Glutamatergic neuron (in vitro differentiated cells): ENCODE results near the gene LIMS2. TPM values are rescaled to one million over a fixed set of nuclear protein-coding genes. Genes with fewer than 3 reads are reported as not detected.

Experiments
- DNase-seq: peaks from one replicate; pipeline ENCODE4 v3.0.0; 2022
- H3K27ac Mint-ChIP-seq: one replicate; pipeline ENCODE4 v1.8.0; 2020; ENCODE audit warnings: mild to moderate bottlenecking, mixed read lengths, inconsistent platforms; ENCODE audit not compliant: unreplicated experiment
- H3K27me3 Mint-ChIP-seq: one replicate; pipeline ENCODE4 v1.8.0; 2020; ENCODE audit warnings: mild to moderate bottlenecking, moderate library complexity, mixed read lengths, inconsistent platforms; ENCODE audit not compliant: unreplicated experiment
- H3K36me3 Mint-ChIP-seq: one replicate; pipeline ENCODE4 v1.8.0; 2020; ENCODE audit warnings: mild to moderate bottlenecking, mixed read lengths, inconsistent platforms; ENCODE audit not compliant: unreplicated experiment
- H3K4me1 Mint-ChIP-seq: one replicate; pipeline ENCODE4 v1.8.0; 2020; ENCODE audit warnings: mild to moderate bottlenecking, low read depth, mixed read lengths, inconsistent platforms; ENCODE audit not compliant: unreplicated experiment
- H3K4me3 Mint-ChIP-seq: one replicate; pipeline ENCODE4 v1.8.0; 2020; ENCODE audit warnings: mild to moderate bottlenecking, mixed read lengths, inconsistent platforms; ENCODE audit not compliant: unreplicated experiment
- H3K9me3 Mint-ChIP-seq: one replicate; pipeline ENCODE4 v1.8.0; 2020; ENCODE audit warnings: mild to moderate bottlenecking, moderate library complexity, mixed read lengths, inconsistent platforms; ENCODE audit not compliant: unreplicated experiment
- total RNA-seq: library from RNA; stranded (reverse); fragmentation: NEBNext Ultra II Directional; extraction: Animal tissue kit (Norgen Biotek cat#: 25700); gene quantifications from one replicate; pipeline ENCODE4 v1.2.1, GENCODE V29; 2021; ENCODE audit not compliant: unreplicated experiment
- TF ChIP-seq, protein P1 (sequence below): fragments of 200-600 bp; sonication (generic); IDR thresholded peaks from one replicate; pipeline ENCODE4 v1.5.0; 2021; ENCODE audit not compliant: partially characterized antibody, unreplicated experiment

Gene LIMS2
- total RNA-seq, 1 donor from 2014 or later = 0.29 TPM

DNA sequence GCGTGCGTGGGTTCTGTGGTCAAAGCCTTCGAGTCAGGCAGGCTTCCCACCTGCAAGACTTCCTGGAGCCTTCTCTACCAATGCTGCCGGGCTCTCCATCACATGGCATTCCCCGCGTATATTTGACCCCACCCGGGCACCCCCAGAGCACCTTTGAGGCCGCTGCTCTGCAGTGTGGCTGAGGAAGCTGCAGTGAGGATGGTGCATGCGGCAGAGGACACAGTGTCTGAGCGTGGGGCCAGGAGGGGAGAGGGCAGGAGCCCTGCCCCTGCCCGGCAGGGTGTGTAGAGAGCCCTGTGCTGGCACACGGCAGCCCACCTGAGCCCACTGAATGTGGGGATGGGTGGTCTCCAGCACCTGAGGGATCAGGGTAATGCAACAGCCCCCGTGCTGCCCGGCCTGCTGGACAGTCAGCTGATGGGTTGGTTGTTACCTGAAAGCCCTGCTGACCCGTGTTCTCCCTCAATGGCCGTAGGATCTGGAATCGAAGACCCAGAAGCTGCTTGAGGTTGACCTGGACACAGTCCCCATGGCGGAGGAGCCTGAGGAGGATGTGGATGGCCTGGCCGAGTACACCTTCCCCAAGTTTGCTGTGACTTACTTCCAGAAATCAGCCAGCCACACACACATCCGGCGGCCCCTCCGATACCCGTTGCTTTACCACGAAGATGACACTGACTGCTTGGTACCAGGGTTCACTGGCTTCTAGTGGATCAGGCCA lies 66.1 kb downstream of the LIMS2 start:
- H3K4me1 Mint-ChIP-seq = peaks cover 8% of the 10 kb centered on the region
- peaks cover 9% of the 10 kb centered on the region for H3K9me3 Mint-ChIP-seq
- H3K36me3 Mint-ChIP-seq = peaks cover 4% of the 10 kb centered on the region
- no peak overlapping the region for H3K4me3 Mint-ChIP-seq
- no peak for DNase-seq
- TF ChIP-seq, protein P1, sequence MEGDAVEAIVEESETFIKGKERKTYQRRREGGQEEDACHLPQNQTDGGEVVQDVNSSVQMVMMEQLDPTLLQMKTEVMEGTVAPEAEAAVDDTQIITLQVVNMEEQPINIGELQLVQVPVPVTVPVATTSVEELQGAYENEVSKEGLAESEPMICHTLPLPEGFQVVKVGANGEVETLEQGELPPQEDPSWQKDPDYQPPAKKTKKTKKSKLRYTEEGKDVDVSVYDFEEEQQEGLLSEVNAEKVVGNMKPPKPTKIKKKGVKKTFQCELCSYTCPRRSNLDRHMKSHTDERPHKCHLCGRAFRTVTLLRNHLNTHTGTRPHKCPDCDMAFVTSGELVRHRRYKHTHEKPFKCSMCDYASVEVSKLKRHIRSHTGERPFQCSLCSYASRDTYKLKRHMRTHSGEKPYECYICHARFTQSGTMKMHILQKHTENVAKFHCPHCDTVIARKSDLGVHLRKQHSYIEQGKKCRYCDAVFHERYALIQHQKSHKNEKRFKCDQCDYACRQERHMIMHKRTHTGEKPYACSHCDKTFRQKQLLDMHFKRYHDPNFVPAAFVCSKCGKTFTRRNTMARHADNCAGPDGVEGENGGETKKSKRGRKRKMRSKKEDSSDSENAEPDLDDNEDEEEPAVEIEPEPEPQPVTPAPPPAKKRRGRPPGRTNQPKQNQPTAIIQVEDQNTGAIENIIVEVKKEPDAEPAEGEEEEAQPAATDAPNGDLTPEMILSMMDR = no peak
- H3K27me3 Mint-ChIP-seq = peaks cover 3% of the 10 kb centered on the region
- H3K27ac Mint-ChIP-seq = no peak overlapping the region

DNA sequence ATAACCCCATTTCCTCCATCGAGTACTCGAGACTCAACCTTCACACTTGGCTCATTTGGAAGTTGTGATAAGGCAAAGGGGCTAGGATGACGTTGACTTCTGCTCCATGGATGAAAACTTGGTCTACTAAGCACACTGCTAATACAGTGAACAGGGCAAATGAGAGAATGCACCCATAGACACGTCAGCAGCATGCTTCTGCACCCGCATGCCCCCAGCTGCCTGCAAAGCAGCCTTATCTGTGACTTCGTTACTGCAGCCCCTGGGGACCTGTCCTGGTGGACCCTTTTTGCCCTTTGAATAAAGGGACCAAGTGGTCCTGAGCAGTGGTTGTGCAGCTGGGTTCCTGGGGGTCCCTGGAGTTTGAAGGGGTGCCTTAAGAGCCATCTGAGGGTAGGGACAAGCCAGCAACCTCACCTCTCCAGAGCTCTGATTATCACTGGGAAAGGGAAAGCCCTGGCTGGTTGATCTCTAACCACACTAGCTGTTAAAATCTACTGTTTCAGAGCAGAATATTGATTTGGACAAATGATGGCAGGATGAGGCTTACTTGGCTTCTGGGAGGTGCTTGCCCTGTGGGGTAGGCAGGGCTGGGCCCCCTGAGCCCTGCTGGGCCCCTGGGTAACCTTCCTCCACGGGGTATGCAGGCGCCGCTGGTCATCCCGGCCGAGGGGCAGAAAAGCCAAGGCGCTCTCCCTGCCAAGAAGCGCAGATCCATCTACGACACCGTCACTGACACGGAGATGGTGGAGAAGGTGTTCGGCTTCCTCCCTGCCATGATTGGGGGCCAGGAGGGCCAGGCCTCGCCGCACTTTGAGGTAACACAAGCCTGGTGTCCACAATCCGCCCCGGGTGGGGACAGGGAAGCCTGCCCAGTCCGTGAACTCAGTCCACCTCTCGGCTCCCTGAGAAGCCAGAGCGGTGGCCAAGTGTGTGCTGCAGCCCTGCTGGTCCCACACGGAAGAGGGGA lies 67.0 kb downstream of the LIMS2 start:
- no peak overlapping the region for H3K4me3 Mint-ChIP-seq
- TF ChIP-seq, protein P1 = no peak
- DNase-seq = peak; percentile 19
- H3K27me3 Mint-ChIP-seq = peaks cover 3% of the 10 kb centered on the region
- peaks cover 6% of the 10 kb centered on the region for H3K36me3 Mint-ChIP-seq
- peaks cover 8% of the 10 kb centered on the region for H3K4me1 Mint-ChIP-seq
- peaks cover 6% of the 10 kb centered on the region for H3K9me3 Mint-ChIP-seq
- no peak overlapping the region for H3K27ac Mint-ChIP-seq

DNA sequence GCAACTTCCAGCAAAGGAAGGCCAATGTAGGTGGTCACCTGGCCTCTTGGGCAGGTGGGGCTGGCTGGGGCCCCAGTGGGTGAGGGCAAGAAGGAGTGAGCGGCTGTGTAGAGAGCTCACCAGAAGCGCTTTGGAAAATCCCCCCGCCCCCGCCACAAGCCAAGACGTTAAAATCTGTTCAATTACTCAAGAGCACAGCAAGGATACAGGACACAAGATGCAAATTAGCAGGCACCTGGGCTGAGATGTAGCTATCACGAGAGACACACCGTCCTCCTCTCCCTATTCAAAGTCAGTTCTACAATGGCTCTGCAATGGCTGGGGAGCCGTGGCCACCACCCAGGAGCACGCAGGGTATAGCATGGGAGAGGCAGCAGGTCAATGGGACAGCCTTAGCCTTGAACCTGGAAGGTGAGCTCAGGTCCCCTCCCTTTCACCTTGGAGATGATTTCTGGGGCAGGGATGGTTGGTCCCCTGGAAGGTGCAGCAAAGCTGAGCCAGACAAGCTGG lies 67.9 kb downstream of the LIMS2 start:
- H3K4me3 Mint-ChIP-seq = peak overlapping the region; percentile 11
- TF ChIP-seq, protein P1 = no peak

DNA sequence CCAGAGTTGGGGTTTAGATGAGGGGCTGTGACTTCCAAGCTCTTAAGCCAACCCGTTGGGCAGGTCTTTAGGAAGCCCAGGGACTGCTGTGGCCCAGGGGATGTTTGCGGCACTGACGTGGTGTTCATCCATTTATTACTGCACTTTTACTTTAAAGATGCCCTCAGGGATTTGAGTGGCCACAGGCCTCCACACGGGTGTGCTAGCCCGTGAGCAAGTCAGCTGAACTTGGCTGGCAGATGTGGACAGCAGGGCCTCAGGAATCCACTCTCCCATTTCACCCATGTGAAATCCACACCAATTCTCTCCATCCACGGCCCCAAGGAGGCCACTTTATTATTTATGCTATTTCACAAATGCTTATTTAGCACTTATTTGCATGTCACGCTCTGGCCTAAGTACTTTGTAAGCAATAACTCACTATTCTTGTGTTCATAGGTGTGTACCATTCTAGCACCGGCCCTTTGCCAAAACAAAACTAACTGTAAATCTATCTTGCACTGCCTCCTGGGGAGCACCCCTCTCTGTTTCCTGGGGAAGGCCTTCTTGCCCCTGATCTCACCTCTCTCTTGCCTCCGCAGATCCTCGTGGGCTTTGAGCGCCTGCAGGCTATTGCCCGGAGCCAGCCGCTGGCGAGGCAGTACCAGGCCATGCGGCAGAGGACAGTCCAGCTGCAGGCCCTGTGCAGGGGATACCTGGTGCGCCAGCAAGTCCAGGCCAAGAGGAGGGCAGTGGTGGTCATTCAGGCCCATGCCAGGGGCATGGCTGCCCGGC lies 68.5 kb downstream of the LIMS2 start:
- Mint-ChIP-seq H3K27ac (no peak overlapping the region), H3K36me3 (peaks cover 11% of the 10 kb centered on the region)

More for the DNA sequence above, 67.9 kb downstream of the LIMS2 start:
- H3K27ac Mint-ChIP-seq = no peak overlapping the region
- DNase-seq = no peak
- H3K27me3 Mint-ChIP-seq = peaks cover 3% of the 10 kb centered on the region
- H3K4me1 Mint-ChIP-seq = peaks cover 8% of the 10 kb centered on the region
- peaks cover 5% of the 10 kb centered on the region for H3K9me3 Mint-ChIP-seq
- peaks cover 11% of the 10 kb centered on the region for H3K36me3 Mint-ChIP-seq

More for the DNA sequence above, 68.5 kb downstream of the LIMS2 start:
- TF ChIP-seq, protein P1 = no peak
- no peak overlapping the region for H3K4me3 Mint-ChIP-seq
- peak; percentile 12 for DNase-seq
- peaks cover 3% of the 10 kb centered on the region for H3K27me3 Mint-ChIP-seq
- H3K4me1 Mint-ChIP-seq = peaks cover 8% of the 10 kb centered on the region
- H3K9me3 Mint-ChIP-seq = peaks cover 5% of the 10 kb centered on the region
